ENCODE results near the gene SLC16A14. TPM values are rescaled to one million over a fixed set of nuclear protein-coding genes. Genes with fewer than 3 reads are reported as not detected.

The SLC16A14 gene
- total RNA-seq, 1 donor from 2014 or later = 7.8 TPM

- Mint-ChIP-seq H3K4me1 (ENCODE audit: low read depth) (peaks cover 20% of the 10 kb centered on the region), H3K27ac (peak overlapping the region; percentile 94), H3K4me3 (ENCODE audit: low read depth) (peak overlapping the region; percentile 86), H3K9me3 (no peaks in the 10 kb centered on the region), H3K27me3 (ENCODE audit: low read depth) (peaks cover 21% of the 10 kb centered on the region), H3K36me3 (ENCODE audit: low read depth) (peaks cover 3% of the 10 kb centered on the region)
- intact Hi-C loops (cut with micrococcal nuclease) = loop anchor here (1.0 to 10.0 kb wide), 3 partner anchors 60 to 286 kb away; partner anchors contain the start of genes FBXO36 and TRIP12
- DNase-seq (ENCODE audit: low spot score) = peak; percentile 47
Measured at GRCh38 chr2:230068016-230068650, 591 bp downstream of the SLC16A14 start.

DNA sequence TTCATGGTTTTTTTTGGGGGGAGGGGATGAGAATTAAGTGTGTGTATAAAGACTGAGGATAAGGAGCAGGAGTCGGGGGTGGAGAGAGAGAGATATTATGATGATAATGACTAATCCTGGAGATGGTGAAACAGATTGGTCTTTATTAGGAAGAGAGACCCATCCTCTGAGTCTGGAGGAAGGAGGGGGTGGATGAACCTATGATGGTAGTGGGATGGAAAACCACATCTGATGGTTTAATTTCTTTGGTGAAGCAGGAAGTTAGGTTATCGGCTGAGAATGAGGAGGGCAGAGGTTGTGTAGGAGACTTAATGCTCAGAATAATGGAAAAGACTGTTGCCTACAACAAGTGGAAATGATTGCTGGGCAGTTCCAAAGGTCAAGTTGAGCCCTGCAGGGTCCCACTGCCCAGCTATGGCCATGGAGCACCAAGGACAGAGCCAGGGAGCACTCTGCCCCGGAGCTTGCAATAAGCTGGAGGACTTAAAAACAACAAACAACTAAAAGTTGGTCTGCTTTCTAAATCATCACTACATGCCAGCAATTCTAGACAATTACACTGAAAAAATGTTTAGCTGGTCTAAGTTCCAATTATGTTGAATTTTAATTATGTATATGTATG, 7.9 kb downstream of the SLC16A14 start:
- Mint-ChIP-seq H3K36me3 (ENCODE audit: low read depth) (peaks cover 15% of the 10 kb centered on the region), H3K4me3 (ENCODE audit: low read depth) (no peak overlapping the region), H3K4me1 (ENCODE audit: low read depth) (peaks cover 11% of the 10 kb centered on the region), H3K9me3 (peaks cover 10% of the 10 kb centered on the region), H3K27me3 (ENCODE audit: low read depth) (peaks cover 2% of the 10 kb centered on the region), H3K27ac (peak overlapping the region; percentile 83)
- intact Hi-C loops (cut with micrococcal nuclease) = loop anchor here (10.0 kb wide), 1 partner anchor 136 kb away; the partner anchor contains the start of genes FBXO36 and TRIP12
- no peak for DNase-seq (ENCODE audit: low spot score)

DNA sequence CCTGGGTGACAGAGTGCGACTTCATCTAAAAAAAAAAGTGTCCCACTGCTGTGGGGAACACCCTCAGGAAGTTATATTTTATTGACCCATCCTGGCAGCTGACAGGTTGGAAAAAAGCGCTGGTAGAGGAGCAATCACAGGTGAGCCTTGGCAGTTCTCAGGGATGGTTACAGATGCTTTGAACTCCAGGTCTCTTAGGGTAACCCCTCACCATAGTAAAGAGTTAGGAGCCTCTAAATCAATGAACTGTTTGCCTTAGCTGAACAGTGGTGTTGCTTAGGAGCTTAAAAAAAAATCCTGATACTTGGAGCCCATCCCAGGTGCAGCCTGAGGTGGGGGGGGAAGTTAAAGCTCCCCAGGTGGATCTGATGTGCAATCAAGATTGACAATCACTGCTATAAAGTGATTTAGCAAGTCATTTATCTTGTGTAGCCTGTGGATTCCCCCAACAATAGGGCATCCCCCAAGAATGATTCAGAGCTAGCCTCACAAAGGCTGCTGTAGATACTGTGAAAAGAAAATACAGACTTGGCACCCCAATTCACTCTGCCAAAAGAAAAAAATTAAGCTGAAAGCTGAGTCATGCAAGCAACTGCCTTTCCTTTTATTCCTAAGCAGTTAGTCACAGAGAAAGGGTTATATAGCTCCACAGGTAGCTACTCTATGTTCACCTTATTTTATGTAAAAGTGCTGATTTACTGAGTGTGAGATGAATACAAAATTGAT, 14.8 kb downstream of the SLC16A14 start:
- Mint-ChIP-seq H3K4me1 (ENCODE audit: low read depth) (peaks cover 15% of the 10 kb centered on the region), H3K27ac (no peak overlapping the region), H3K9me3 (no peaks in the 10 kb centered on the region), H3K4me3 (ENCODE audit: low read depth) (no peak overlapping the region), H3K27me3 (ENCODE audit: low read depth) (no peaks in the 10 kb centered on the region), H3K36me3 (ENCODE audit: low read depth) (peaks cover 4% of the 10 kb centered on the region)
- DNase-seq (ENCODE audit: low spot score) = no peak
- intact Hi-C loops (cut with micrococcal nuclease) = loop anchor here (5.0 kb wide), 1 partner anchor 232 kb away; no protein-coding TSS in a partner anchor

GRCh38 chr2:230052299-230052698, 16.4 kb downstream of the SLC16A14 start:
- Mint-ChIP-seq H3K36me3 (ENCODE audit: low read depth) (no peaks in the 10 kb centered on the region), H3K27ac (peak overlapping the region; percentile 75), H3K9me3 (no peaks in the 10 kb centered on the region), H3K27me3 (ENCODE audit: low read depth) (no peaks in the 10 kb centered on the region), H3K4me1 (ENCODE audit: low read depth) (peaks cover 19% of the 10 kb centered on the region), H3K4me3 (ENCODE audit: low read depth) (no peak overlapping the region)
- intact Hi-C loops (cut with micrococcal nuclease) = loop anchor here (5.0 kb wide), 1 partner anchor 230 kb away; no protein-coding TSS in a partner anchor
- no peak for DNase-seq (ENCODE audit: low spot score)

DNA sequence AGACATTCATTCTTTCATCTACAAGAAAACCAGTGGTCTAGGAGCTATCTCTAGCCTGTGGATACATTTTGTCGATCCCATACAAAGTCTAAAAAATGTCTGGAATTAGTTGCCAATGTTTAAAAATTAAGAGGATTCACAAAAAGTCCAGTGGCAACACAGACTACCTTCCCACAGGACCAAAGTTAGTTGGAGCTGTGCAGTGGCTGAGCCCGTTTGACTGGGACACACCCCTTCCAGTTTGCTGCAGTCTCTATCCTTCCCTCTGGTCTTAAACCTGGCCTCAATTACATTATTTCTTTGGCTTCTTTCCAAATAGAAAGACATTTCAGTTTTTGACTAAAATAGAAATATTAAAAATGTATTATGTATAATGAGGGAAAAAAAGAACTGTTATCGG, 18.6 kb downstream of the SLC16A14 start:
- H3K36me3 Mint-ChIP-seq (ENCODE audit: low read depth) = no peaks in the 10 kb centered on the region
- H3K4me3 Mint-ChIP-seq (ENCODE audit: low read depth) = no peak overlapping the region
- peaks cover 19% of the 10 kb centered on the region for H3K4me1 Mint-ChIP-seq (ENCODE audit: low read depth)
- H3K27me3 Mint-ChIP-seq (ENCODE audit: low read depth) = no peaks in the 10 kb centered on the region
- intact Hi-C loops (cut with micrococcal nuclease) = loop anchor here (5.0 kb wide), 1 partner anchor 228 kb away; no protein-coding TSS in a partner anchor
- no peak overlapping the region for H3K27ac Mint-ChIP-seq
- H3K9me3 Mint-ChIP-seq = no peaks in the 10 kb centered on the region
- no peak for DNase-seq (ENCODE audit: low spot score)

DNA sequence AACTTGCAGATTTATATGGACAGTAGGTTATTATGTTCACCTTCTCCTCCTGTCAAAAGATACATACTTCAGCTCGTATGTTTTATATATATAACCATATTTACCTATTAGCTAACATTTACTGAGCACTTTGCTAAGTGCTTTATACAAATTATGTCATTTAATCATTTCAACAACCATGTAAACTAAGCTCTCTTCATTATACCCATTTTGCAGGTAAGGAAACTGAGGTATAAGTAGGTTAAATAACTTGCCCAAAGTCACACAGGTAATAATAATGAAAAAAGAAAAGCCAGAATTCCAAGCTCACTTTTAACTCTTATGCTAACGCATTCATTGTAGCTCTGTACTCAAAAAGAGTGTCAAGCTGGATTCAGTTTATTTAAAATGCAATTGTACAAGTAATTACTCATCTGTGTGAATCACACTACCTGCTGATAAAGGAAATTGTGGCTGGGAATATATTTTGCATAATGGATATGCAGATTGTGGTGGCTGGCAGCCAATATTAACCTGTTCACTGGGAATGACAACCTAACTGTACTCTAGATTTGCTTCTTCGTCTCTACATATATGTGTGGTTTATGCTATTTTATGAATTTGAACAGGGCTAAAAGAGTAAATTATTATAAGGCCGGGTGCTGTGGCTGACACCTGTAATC, 20.6 kb downstream of the SLC16A14 start:
- no peak overlapping the region for H3K27ac Mint-ChIP-seq
- no peaks in the 10 kb centered on the region for H3K9me3 Mint-ChIP-seq
- DNase-seq (ENCODE audit: low spot score) = no peak
- no peaks in the 10 kb centered on the region for H3K36me3 Mint-ChIP-seq (ENCODE audit: low read depth)
- no peak overlapping the region for H3K4me3 Mint-ChIP-seq (ENCODE audit: low read depth)
- peaks cover 9% of the 10 kb centered on the region for H3K4me1 Mint-ChIP-seq (ENCODE audit: low read depth)
- intact Hi-C loops (cut with micrococcal nuclease) = no loop called here
- no peaks in the 10 kb centered on the region for H3K27me3 Mint-ChIP-seq (ENCODE audit: low read depth)

DNA sequence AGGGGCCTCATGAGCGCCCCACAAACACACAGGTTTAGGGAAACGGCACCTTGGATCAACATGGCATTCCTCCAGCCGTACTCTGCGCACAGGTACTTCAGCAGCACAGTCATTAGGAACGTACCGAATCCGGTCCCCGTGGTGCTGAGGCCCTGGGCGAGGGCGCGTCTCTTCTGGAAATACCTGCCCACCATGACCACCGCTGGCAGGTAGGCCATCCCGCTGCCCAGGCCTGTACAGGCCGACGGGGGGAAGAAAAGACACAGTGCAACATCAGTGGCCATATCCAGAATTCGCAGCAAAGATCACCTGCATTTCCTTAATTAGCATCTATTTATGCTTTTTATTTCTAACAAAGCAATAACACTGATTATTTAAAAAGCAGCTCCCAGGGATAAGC, 22.2 kb downstream of the SLC16A14 start:
- H3K4me1 Mint-ChIP-seq (ENCODE audit: low read depth) = peaks cover 4% of the 10 kb centered on the region
- H3K27me3 Mint-ChIP-seq (ENCODE audit: low read depth) = no peaks in the 10 kb centered on the region
- intact Hi-C loops (cut with micrococcal nuclease) = no loop called here
- DNase-seq (ENCODE audit: low spot score) = no peak
- no peaks in the 10 kb centered on the region for H3K36me3 Mint-ChIP-seq (ENCODE audit: low read depth)
- no peak overlapping the region for H3K4me3 Mint-ChIP-seq (ENCODE audit: low read depth)
- H3K9me3 Mint-ChIP-seq = no peaks in the 10 kb centered on the region
- H3K27ac Mint-ChIP-seq = no peak overlapping the region

DNA sequence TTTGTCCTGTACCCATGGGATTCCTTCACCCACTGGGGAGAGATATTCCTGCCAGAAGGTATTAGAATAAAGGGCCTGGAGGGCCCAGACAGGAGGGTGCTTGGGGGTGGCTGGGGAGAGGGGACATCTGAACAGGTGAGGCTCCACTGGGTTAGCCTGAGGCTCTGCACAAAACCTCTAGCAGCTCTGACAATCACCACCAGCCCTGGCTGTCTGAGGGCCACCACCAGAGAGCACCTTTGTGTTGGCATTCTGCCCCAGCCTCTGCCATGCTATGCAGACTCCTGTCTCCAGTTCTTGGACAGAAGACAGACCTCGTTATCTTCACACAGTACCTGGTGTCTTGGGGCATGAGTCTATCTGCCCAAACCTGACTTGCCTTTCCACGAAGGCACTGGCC, 25.3 kb downstream of the SLC16A14 start:
- Mint-ChIP-seq H3K9me3 (no peaks in the 10 kb centered on the region), H3K27me3 (ENCODE audit: low read depth) (peaks cover 4% of the 10 kb centered on the region), H3K27ac (no peak overlapping the region), H3K4me3 (ENCODE audit: low read depth) (no peak overlapping the region), H3K4me1 (ENCODE audit: low read depth) (peaks cover 4% of the 10 kb centered on the region), H3K36me3 (ENCODE audit: low read depth) (no peaks in the 10 kb centered on the region)
- no peak for DNase-seq (ENCODE audit: low spot score)
- intact Hi-C loops (cut with micrococcal nuclease) = no loop called here

- Mint-ChIP-seq H3K4me1 (ENCODE audit: low read depth) (no peaks in the 10 kb centered on the region), H3K4me3 (ENCODE audit: low read depth) (no peak overlapping the region), H3K36me3 (ENCODE audit: low read depth) (no peaks in the 10 kb centered on the region), H3K27me3 (ENCODE audit: low read depth) (peaks cover 4% of the 10 kb centered on the region), H3K27ac (no peak overlapping the region), H3K9me3 (no peaks in the 10 kb centered on the region)
- intact Hi-C loops (cut with micrococcal nuclease) = no loop called here
- DNase-seq (ENCODE audit: low spot score) = no peak
Measured at GRCh38 chr2:230043025-230043424, 25.7 kb downstream of the SLC16A14 start.

- Mint-ChIP-seq H3K4me3 (ENCODE audit: low read depth) (no peak overlapping the region), H3K9me3 (no peaks in the 10 kb centered on the region), H3K27ac (no peak overlapping the region), H3K36me3 (ENCODE audit: low read depth) (no peaks in the 10 kb centered on the region), H3K27me3 (ENCODE audit: low read depth) (peaks cover 4% of the 10 kb centered on the region), H3K4me1 (ENCODE audit: low read depth) (no peaks in the 10 kb centered on the region)
- no peak for DNase-seq (ENCODE audit: low spot score)
- intact Hi-C loops (cut with micrococcal nuclease) = no loop called here
Measured at GRCh38 chr2:230042195-230042594, 26.5 kb downstream of the SLC16A14 start.

DNA sequence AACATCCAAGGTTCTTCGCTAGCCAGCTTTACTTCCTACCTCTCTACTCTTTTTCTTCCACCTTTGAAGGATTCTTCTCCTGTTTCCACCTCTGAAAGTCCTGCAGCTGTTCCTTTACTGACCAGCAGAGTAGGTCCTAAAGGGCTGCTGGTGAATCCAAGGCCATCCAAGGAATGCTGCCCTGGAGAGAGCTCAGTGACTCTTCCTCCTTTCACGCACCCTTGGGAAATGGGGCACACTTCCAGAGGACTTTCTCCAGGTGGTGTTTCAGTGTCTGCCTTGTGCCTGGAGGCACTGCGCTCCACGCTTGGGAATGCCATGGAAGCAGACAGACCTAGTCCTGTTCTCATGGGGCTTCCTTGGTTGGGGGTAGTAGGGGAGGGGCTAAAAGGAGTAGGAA, 45.4 kb downstream of the SLC16A14 start:
- H3K27me3 Mint-ChIP-seq (ENCODE audit: low read depth) = peaks cover 2% of the 10 kb centered on the region
- H3K9me3 Mint-ChIP-seq = no peaks in the 10 kb centered on the region
- no peak for DNase-seq (ENCODE audit: low spot score)
- H3K36me3 Mint-ChIP-seq (ENCODE audit: low read depth) = no peaks in the 10 kb centered on the region
- H3K27ac Mint-ChIP-seq = no peak overlapping the region
- no peaks in the 10 kb centered on the region for H3K4me1 Mint-ChIP-seq (ENCODE audit: low read depth)
- intact Hi-C loops (cut with micrococcal nuclease) = no loop called here
- H3K4me3 Mint-ChIP-seq (ENCODE audit: low read depth) = no peak overlapping the region

GRCh38 chr2:230019742-230020141, 49.0 kb downstream of the SLC16A14 start:
- intact Hi-C loops (cut with micrococcal nuclease) = no loop called here
- Mint-ChIP-seq H3K36me3 (ENCODE audit: low read depth) (no peaks in the 10 kb centered on the region), H3K9me3 (no peaks in the 10 kb centered on the region), H3K4me3 (ENCODE audit: low read depth) (no peak overlapping the region), H3K27me3 (ENCODE audit: low read depth) (peaks cover 6% of the 10 kb centered on the region), H3K4me1 (ENCODE audit: low read depth) (no peaks in the 10 kb centered on the region), H3K27ac (no peak overlapping the region)
- no peak for DNase-seq (ENCODE audit: low spot score)
